Vagina (tissue), 2 donors: ENCODE measurements around the gene RSPH1. TPM values are rescaled to one million over a fixed set of nuclear protein-coding genes. Genes with fewer than 3 reads are reported as not detected.

Experiments used
- DNase-seq, 2 donors: peaks; one replicate each; pipeline ENCODE4 v3.0.0-alpha.2; 2017; ENCODE audit errors: extremely low spot score in 2 of 2
- H3K27ac ChIP-seq: fragments of 200-600 bp; sonication (generic); one replicate; pipeline ENCODE4 v1.5.1; 2019
- H3K27me3 ChIP-seq: fragments of 200-600 bp; sonication (generic); one replicate; pipeline ENCODE4 v1.5.1; 2019
- H3K36me3 ChIP-seq, 2 donors: fragments of 200-600 bp; sonication (generic); one replicate each; pipeline ENCODE4 v1.5.1; 2017 to 2019
- H3K4me1 ChIP-seq: fragments of 200-600 bp; sonication (generic); one replicate; pipeline ENCODE4 v1.5.1; 2019
- H3K4me3 ChIP-seq, 2 donors: fragments of 200-600 bp; sonication (generic); 1 replicate in 1 of 2; 2 replicates in 1 of 2; pipeline ENCODE4 v1.5.1; 2016 to 2019
- H3K9me3 ChIP-seq: fragments of 200-600 bp; sonication (generic); one replicate; pipeline ENCODE4 v1.5.1; 2019
- POLR2A ChIP-seq, 2 donors: fragments of 450-650 bp; IDR thresholded peaks; one replicate each; pipeline ENCODE4 v1.6.1; 2017; ENCODE audit warnings: antibody characterized with exemption in 2 of 2, mild to moderate bottlenecking in 2 of 2, moderate library complexity in 2 of 2
- POLR2AphosphoS5 ChIP-seq, 2 donors: sonication (generic); formaldehyde crosslinking; IDR thresholded peaks; one replicate each; pipeline ENCODE4 v1.9.0; 2017; ENCODE audit warnings: antibody characterized with exemption in 2 of 2, mild to moderate bottlenecking in 2 of 2, low read depth in 1 of 2; ENCODE audit not compliant: insufficient read depth in 1 of 2
- intact Hi-C: fragments of 100-400 bp; cut with DNase I; formaldehyde crosslinking; loops from one replicate; pipeline ENCODE4 v1.15.1; 2023
- total RNA-seq: library from RNA; depleted of rRNA; stranded (reverse); fragments of >200 nt; gene quantifications from one replicate; pipeline ENCODE4 v1.2.3, GENCODE V29; 2016
- TF ChIP-seq, protein P1 (sequence below), 3 experiments: fragments of 450-650 bp in 2 of 3; fragments of 200-600 bp in 1 of 3; sonication (generic) in 1 of 3; IDR thresholded peaks; one replicate each; pipeline ENCODE4 v1.5.1; 2017 to 2019; ENCODE audit warnings: antibody characterized with exemption in 3 of 3, mild to moderate bottlenecking in 2 of 3, moderate library complexity in 2 of 3

RSPH1 gene
- total RNA-seq, 1 donor from 2014 or later, result not detected

DNA sequence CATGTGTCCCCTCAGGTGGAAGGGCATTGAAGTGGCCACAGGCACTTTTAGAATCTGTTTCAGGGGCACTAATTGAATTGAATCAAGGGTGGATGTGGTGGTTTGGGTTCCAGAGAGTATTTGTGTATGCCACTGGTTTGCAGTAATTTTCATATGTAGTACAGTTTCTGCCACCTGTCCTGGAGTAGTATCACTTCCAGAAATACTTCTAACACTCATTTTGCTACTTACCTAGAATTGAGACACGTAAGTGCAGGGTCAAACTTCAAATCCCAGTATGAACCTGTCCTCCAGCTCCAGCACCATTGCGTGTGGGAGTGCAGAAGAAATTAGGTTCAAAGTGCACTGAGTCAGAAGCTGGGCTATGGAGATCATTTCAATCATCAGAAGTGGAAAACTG lies 26.8 kb downstream of the RSPH1 start:
- Histone ChIP-seq H3K4me1 (peaks cover 35% of the 10 kb centered on the region), H3K36me3 (no peaks in the 10 kb centered on the region), H3K27ac (no peak overlapping the region), H3K27me3 (no peaks in the 10 kb centered on the region), H3K9me3 (no peaks in the 10 kb centered on the region), H3K4me3 (no peak overlapping the region)
- no peak for TF ChIP-seq POLR2AphosphoS5 (IDR thresholded peaks at IDR 0.05; ENCODE audit: insufficient read depth in 1 of 2, low read depth in 1 of 2)
- TF ChIP-seq, protein P1, sequence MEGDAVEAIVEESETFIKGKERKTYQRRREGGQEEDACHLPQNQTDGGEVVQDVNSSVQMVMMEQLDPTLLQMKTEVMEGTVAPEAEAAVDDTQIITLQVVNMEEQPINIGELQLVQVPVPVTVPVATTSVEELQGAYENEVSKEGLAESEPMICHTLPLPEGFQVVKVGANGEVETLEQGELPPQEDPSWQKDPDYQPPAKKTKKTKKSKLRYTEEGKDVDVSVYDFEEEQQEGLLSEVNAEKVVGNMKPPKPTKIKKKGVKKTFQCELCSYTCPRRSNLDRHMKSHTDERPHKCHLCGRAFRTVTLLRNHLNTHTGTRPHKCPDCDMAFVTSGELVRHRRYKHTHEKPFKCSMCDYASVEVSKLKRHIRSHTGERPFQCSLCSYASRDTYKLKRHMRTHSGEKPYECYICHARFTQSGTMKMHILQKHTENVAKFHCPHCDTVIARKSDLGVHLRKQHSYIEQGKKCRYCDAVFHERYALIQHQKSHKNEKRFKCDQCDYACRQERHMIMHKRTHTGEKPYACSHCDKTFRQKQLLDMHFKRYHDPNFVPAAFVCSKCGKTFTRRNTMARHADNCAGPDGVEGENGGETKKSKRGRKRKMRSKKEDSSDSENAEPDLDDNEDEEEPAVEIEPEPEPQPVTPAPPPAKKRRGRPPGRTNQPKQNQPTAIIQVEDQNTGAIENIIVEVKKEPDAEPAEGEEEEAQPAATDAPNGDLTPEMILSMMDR (IDR thresholded peaks at IDR 0.05), result no peak
- TF ChIP-seq POLR2A (IDR thresholded peaks at IDR 0.05), result no peak
- intact Hi-C loops, result no loop called here
- DNase-seq, result peak in 1 of 2 donors; percentile 9

DNA sequence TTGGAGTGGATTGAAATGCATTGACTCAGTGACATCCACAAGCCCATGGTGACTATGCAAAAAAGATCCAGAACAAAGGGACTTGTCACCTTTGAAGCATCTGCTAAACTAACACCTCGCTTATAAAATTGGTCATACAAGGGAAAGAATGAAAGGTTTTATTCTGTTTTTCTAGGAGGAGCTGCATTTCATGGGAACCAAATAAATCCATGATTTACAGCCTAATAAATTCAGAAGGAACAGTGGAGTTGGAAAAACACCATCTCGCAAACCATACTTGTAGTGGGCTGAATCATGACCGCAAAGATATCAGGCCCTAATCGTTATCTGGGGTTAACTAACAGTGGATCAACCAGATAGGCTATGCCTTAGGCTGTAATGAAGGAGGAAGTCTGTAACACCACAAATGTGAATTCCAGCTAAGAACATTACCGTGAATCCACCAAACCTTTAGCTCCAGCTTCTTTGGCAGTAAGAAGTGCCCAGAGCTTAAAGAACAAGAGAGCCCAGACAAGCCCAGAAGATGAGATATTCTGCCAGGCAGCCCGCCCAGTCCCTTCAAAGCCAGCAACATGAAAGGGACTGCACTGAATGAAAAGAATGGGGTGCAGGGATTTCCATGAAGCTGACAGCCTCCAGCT lies 27.4 kb downstream of the RSPH1 start:
- DNase-seq, result peak in 1 of 2 donors; percentile 85
- no peak overlapping the region for H3K27ac ChIP-seq
- H3K36me3 ChIP-seq, result no peaks in the 10 kb centered on the region
- peaks cover 28% of the 10 kb centered on the region for H3K4me1 ChIP-seq
- no peak overlapping the region for H3K4me3 ChIP-seq
- H3K27me3 ChIP-seq, result no peaks in the 10 kb centered on the region
- TF ChIP-seq POLR2AphosphoS5 (IDR thresholded peaks at IDR 0.05; ENCODE audit: insufficient read depth in 1 of 2, low read depth in 1 of 2) (peak in 1 of 2 donors; percentile 40), POLR2A (IDR thresholded peaks at IDR 0.05) (no peak)
- TF ChIP-seq, protein P1 (IDR thresholded peaks at IDR 0.05), result no peak
- intact Hi-C loops, result no loop called here
- H3K9me3 ChIP-seq, result no peaks in the 10 kb centered on the region

DNA sequence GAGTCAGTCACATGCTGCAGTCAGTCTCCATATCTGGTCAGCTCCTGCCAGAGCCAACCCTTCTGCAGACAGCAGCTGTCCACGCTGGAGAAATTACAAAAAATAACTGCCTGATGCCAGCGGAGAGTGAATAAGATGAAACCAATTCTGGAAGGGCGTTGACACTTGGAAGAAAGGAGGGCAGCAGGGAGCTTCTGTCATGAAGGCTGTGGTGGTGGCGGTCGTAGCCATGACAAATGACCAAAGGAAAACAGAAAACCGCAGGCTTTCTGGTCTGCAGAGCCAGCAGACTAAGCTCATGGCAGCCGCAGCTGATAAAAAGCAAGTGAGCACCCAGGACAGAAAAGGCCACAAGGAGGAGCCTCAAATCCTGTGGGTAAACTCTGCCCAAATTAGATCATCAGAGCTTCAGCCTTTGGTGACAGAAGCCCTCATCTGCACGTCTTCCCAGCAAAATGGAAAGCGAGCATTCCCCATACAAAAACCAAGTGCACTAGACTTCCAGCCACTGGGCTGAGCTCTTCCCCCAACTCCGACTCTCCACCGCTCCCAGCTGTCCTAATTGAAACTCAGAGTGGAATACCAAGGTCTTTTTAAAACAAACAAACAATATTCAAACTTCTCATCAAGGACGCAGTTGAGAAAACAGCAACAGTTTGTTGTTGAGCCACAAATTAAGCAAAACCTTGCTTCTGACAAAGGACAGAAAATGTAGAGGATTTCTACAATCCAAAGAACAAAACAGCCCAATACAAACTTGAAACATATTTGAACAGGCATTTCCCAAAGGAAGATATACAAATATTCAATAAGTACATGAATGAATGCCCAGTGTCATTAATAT lies 28.7 kb downstream of the RSPH1 start:
- TF ChIP-seq POLR2AphosphoS5 (IDR thresholded peaks at IDR 0.05; ENCODE audit: insufficient read depth in 1 of 2, low read depth in 1 of 2), result no peak
- TF ChIP-seq POLR2A (IDR thresholded peaks at IDR 0.05), result no peak
- TF ChIP-seq, protein P1 (IDR thresholded peaks at IDR 0.05), result no peak
- H3K36me3 ChIP-seq, result no peaks in the 10 kb centered on the region
- intact Hi-C loops, result no loop called here
- H3K9me3 ChIP-seq, result no peaks in the 10 kb centered on the region
- no peak overlapping the region for H3K27ac ChIP-seq
- no peak overlapping the region for H3K4me3 ChIP-seq
- DNase-seq, result no peak
- peaks cover 26% of the 10 kb centered on the region for H3K4me1 ChIP-seq
- H3K27me3 ChIP-seq, result no peaks in the 10 kb centered on the region

DNA sequence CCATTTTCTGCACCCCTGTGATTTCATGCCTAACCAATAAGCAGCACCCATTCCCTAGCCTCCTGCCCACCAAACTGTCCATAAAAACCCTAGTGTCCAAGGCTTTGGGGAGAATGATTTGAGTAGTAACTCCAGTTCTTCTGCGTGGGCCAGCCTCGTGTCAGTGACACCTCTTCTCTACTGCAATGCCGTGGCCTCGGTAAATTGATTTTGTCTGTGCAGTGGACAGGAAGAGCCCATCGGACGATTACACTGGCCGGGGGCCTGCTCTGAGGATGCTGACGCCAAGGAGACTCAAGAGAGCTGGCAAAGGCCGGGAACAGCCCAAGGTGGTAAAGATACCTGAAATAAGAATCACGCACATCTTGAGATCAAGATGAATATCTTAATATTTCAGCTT lies 29.3 kb downstream of the RSPH1 start:
- no peak for TF ChIP-seq POLR2AphosphoS5 (IDR thresholded peaks at IDR 0.05; ENCODE audit: insufficient read depth in 1 of 2, low read depth in 1 of 2)
- no peak for DNase-seq
- intact Hi-C loops, result no loop called here

DNA sequence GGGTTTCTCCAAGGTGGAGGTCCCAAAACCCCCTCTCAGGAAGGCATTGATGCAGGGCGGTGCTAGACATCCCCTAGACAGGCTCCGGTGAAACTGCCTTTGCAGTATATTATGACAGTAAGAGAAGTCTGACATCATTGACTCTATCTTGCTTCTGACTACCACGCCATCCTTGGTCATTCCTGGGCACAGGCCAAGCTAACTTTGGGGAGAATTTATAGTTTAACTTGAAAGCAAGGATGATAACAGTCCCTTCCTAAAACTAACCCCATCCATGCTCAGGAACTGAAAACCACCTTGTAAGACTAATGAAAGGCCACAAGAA lies 30.3 kb downstream of the RSPH1 start:
- intact Hi-C loops, result no loop called here
- no peak for TF ChIP-seq POLR2AphosphoS5 (IDR thresholded peaks at IDR 0.05; ENCODE audit: insufficient read depth in 1 of 2, low read depth in 1 of 2)
- TF ChIP-seq, protein P1 (IDR thresholded peaks at IDR 0.05), result no peak
- no peak overlapping the region for H3K27ac ChIP-seq
- H3K9me3 ChIP-seq, result no peaks in the 10 kb centered on the region
- peaks cover 26% of the 10 kb centered on the region for H3K4me1 ChIP-seq
- no peaks in the 10 kb centered on the region for H3K27me3 ChIP-seq
- H3K4me3 ChIP-seq, result no peak overlapping the region
- no peak for DNase-seq
- no peaks in the 10 kb centered on the region for H3K36me3 ChIP-seq

More for the DNA sequence above, 29.3 kb downstream of the RSPH1 start:
- Histone ChIP-seq H3K4me3 (no peak overlapping the region), H3K9me3 (no peaks in the 10 kb centered on the region), H3K4me1 (peaks cover 26% of the 10 kb centered on the region), H3K27ac (no peak overlapping the region), H3K27me3 (no peaks in the 10 kb centered on the region), H3K36me3 (no peaks in the 10 kb centered on the region)
